Trophoblast cell (in vitro differentiated cells and primary cell): ENCODE results near the gene DGKB.

Source experiments
- DNase-seq, 2 donors: peaks; one replicate each; pipeline ENCODE4 v3.0.0-alpha.2; 2016
- H2AFZ ChIP-seq: 2 replicates; pipeline ENCODE4 v1.6.1; 2013; ENCODE audit warnings: low read length, moderate library complexity, mild to moderate bottlenecking; ENCODE audit not compliant: insufficient read depth, poor library complexity
- H2AK5ac ChIP-seq: 2 replicates; pipeline ENCODE4 v1.6.1; 2013; ENCODE audit warnings: mild to moderate bottlenecking, low read length
- H2BK120ac ChIP-seq: 2 replicates; pipeline ENCODE4 v1.6.1; 2013; ENCODE audit warnings: low read length, mild to moderate bottlenecking, moderate library complexity; ENCODE audit not compliant: insufficient read depth, poor library complexity
- H2BK12ac ChIP-seq: 2 replicates; pipeline ENCODE4 v1.6.1; 2013; ENCODE audit warnings: mild to moderate bottlenecking, low read length, moderate library complexity
- H2BK5ac ChIP-seq: 2 replicates; pipeline ENCODE4 v1.6.1; 2013; ENCODE audit warnings: low read length, low read depth, moderate library complexity, mild to moderate bottlenecking; ENCODE audit not compliant: poor library complexity
- H3K14ac ChIP-seq: 2 replicates; pipeline ENCODE4 v1.6.1; 2013; ENCODE audit warnings: mild to moderate bottlenecking, low read length
- H3K18ac ChIP-seq: 2 replicates; pipeline ENCODE4 v1.6.1; 2013; ENCODE audit warnings: mild to moderate bottlenecking, low read length
- H3K23ac ChIP-seq: 2 replicates; pipeline ENCODE4 v1.6.1; 2013; ENCODE audit warnings: low read length
- H3K27ac ChIP-seq: 2 replicates; pipeline ENCODE4 v1.5.1; 2013; ENCODE audit warnings: low read depth, mild to moderate bottlenecking, inconsistent platforms, low read length, moderate library complexity
- H3K27me3 ChIP-seq: 2 replicates; pipeline ENCODE4 v1.6.1; 2013; ENCODE audit warnings: inconsistent platforms, mild to moderate bottlenecking, low read length, moderate library complexity; ENCODE audit not compliant: insufficient read depth
- H3K36me3 ChIP-seq, 2 experiments: 1 replicate in 1 of 2; 2 replicates in 1 of 2; pipeline ENCODE4 v1.6.1; 2013; ENCODE audit warnings: low read length in 2 of 2, mild to moderate bottlenecking in 2 of 2, moderate library complexity in 1 of 2; ENCODE audit not compliant: insufficient read depth in 2 of 2, control insufficient read depth in 1 of 2
- H3K4ac ChIP-seq: 2 replicates; pipeline ENCODE4 v1.6.1; 2013; ENCODE audit warnings: low read depth, mild to moderate bottlenecking, low read length, moderate library complexity
- H3K4me1 ChIP-seq, 2 experiments: 1 replicate in 1 of 2; 2 replicates in 1 of 2; pipeline ENCODE4 v1.6.1; 2013; ENCODE audit warnings: low read length in 2 of 2, mild to moderate bottlenecking in 2 of 2, moderate library complexity in 1 of 2; ENCODE audit not compliant: insufficient read depth in 2 of 2, control insufficient read depth in 1 of 2
- H3K4me2 ChIP-seq: 2 replicates; pipeline ENCODE4 v1.6.1; 2013; ENCODE audit warnings: inconsistent platforms, mild to moderate bottlenecking, low read length, moderate library complexity
- H3K4me3 ChIP-seq: 2 replicates; pipeline ENCODE4 v1.5.1; 2013; ENCODE audit warnings: mild to moderate bottlenecking, low read depth, low read length, inconsistent platforms
- H3K79me1 ChIP-seq: one replicate; pipeline ENCODE4 v1.6.1; 2013; ENCODE audit warnings: low read length
- H3K79me2 ChIP-seq: 2 replicates; pipeline ENCODE4 v1.6.1; 2013; ENCODE audit warnings: low read length, mild to moderate bottlenecking; ENCODE audit not compliant: control insufficient read depth, insufficient read depth, poor library complexity
- H3K9ac ChIP-seq: 2 replicates; pipeline ENCODE4 v1.6.1; 2013; ENCODE audit warnings: mild to moderate bottlenecking, low read length
- H3K9me3 ChIP-seq: 2 replicates; pipeline ENCODE4 v1.6.1; 2013; ENCODE audit warnings: low read depth, mild to moderate bottlenecking, control low read depth, inconsistent platforms, low read length; ENCODE audit not compliant: insufficient read depth
- H4K12ac ChIP-seq: 2 replicates; pipeline ENCODE4 v1.6.1; 2013; ENCODE audit warnings: low read depth, mild to moderate bottlenecking, low read length, moderate library complexity
- H4K8ac ChIP-seq: 2 replicates; pipeline ENCODE4 v1.6.1; 2013; ENCODE audit warnings: low read depth, mild to moderate bottlenecking, low read length, moderate library complexity
- H4K91ac ChIP-seq: one replicate; pipeline ENCODE4 v1.6.1; 2013; ENCODE audit warnings: low read depth, mild to moderate bottlenecking, low read length, moderate library complexity
- WGBS: extraction: QIAGEN DNeasy Blood & Tissue Kit; methylation state at CpG from one replicate; pipeline ENCODE4 v1.1.7; 2013; ENCODE audit warnings: missing lambda C conversion rate; ENCODE audit not compliant: insufficient read length, insufficient coverage; ENCODE audit errors: extremely low coverage; 5-methylcytosine and 5-hydroxymethylcytosine counted together

The DGKB gene

DNA sequence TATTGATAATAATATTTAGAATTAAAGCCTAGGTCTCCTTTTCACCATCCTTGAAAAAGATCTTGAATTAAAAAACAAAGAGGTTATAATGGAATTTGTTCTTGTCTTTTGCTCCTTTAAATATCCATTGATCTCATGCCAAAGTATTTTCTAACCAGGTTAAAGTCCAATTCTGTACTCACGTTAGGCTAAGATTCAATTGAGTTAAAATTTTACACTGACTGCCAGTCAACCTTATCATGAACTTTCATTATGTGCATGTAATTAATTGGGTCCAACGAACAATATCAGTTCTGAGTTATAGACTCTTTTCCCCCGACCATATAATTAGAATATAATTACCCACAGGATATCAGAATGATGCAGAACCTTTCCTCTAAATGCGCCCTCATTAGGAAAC is 266.6 kb downstream of the DGKB start:
- no peak overlapping the region for H3K9ac ChIP-seq
- H3K23ac ChIP-seq: no peak overlapping the region
- no peak overlapping the region for H3K18ac ChIP-seq
- H4K8ac ChIP-seq: no peak overlapping the region
- no peak for DNase-seq
- H3K4me3 ChIP-seq: no peak overlapping the region
- H3K79me1 ChIP-seq: no peaks in the 10 kb centered on the region
- H3K79me2 ChIP-seq: no peaks in the 10 kb centered on the region
- no peak overlapping the region for H3K4me2 ChIP-seq
- no CpG with 5 or more reads among the region's 4 CpGs for WGBS
- H4K12ac ChIP-seq: no peak overlapping the region
- H3K27me3 ChIP-seq: no peaks in the 10 kb centered on the region
- H2AK5ac ChIP-seq: no peak overlapping the region
- H2AFZ ChIP-seq: no peak overlapping the region
- no peak overlapping the region for H3K14ac ChIP-seq
- H2BK120ac ChIP-seq: no peak overlapping the region
- H3K4ac ChIP-seq: no peak overlapping the region
- no peak overlapping the region for H2BK12ac ChIP-seq
- no peak overlapping the region for H4K91ac ChIP-seq
- no peak overlapping the region for H3K27ac ChIP-seq
- H3K9me3 ChIP-seq: no peaks in the 10 kb centered on the region
- H2BK5ac ChIP-seq: no peak overlapping the region
- no peaks in the 10 kb centered on the region for H3K36me3 ChIP-seq
- H3K4me1 ChIP-seq: no peaks in the 10 kb centered on the region

- Histone ChIP-seq H2BK5ac (no peak overlapping the region), H2AFZ (no peak overlapping the region), H3K4me2 (no peak overlapping the region), H3K18ac (no peak overlapping the region), H3K79me1 (no peaks in the 10 kb centered on the region), H3K9me3 (no peaks in the 10 kb centered on the region), H3K4ac (no peak overlapping the region), H3K23ac (no peak overlapping the region), H3K27ac (no peak overlapping the region), H2AK5ac (no peak overlapping the region), H2BK12ac (no peak overlapping the region), H2BK120ac (no peak overlapping the region), H3K4me1 (no peaks in the 10 kb centered on the region), H4K91ac (no peak overlapping the region), H4K8ac (no peak overlapping the region), H3K36me3 (no peaks in the 10 kb centered on the region), H3K27me3 (no peaks in the 10 kb centered on the region), H3K4me3 (no peak overlapping the region), H4K12ac (no peak overlapping the region), H3K14ac (no peak overlapping the region), H3K9ac (no peak overlapping the region), H3K79me2 (no peaks in the 10 kb centered on the region)
- WGBS: no CpG with 5 or more reads among the region's 2 CpGs
- no peak for DNase-seq
These were observed 272.5 kb downstream of the DGKB start for GRCh38 chr7:14630048-14630447.

- Histone ChIP-seq H3K27ac (no peak overlapping the region), H3K14ac (no peak overlapping the region), H3K79me2 (no peaks in the 10 kb centered on the region), H4K91ac (no peak overlapping the region), H4K12ac (no peak overlapping the region), H3K18ac (no peak overlapping the region), H2BK5ac (no peak overlapping the region), H3K27me3 (no peaks in the 10 kb centered on the region), H2AFZ (no peak overlapping the region), H3K79me1 (no peaks in the 10 kb centered on the region), H3K4me2 (no peak overlapping the region), H3K36me3 (no peaks in the 10 kb centered on the region), H3K23ac (no peak overlapping the region), H3K9me3 (no peaks in the 10 kb centered on the region), H3K4me3 (no peak overlapping the region), H2BK120ac (no peak overlapping the region), H4K8ac (no peak overlapping the region), H2AK5ac (no peak overlapping the region), H3K4me1 (no peaks in the 10 kb centered on the region), H3K4ac (no peak overlapping the region), H2BK12ac (no peak overlapping the region), H3K9ac (no peak overlapping the region)
- no peak for DNase-seq
- no CpG with 5 or more reads among the region's 1 CpG for WGBS
These were observed 274.0 kb downstream of the DGKB start for GRCh38 chr7:14628516-14628915.

DNA sequence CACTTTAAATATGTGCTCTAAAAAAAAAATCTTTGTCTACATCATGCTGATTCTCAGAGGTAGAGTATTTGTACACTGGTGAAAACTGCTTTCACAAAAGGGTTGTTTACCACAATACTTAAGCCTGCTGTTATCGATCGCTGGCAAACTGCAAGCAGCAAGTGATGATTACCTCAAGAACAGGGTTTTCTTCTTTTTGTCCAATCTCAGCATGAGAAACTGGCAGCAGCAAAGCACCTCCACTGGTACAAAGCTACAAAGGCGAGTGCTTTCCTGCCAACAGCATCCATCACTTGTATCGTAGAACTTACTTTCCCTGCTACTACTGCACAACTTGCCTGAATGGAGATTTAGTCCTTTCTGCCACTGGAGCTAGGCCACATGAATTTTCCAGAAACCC is 276.5 kb downstream of the DGKB start:
- no peak overlapping the region for H3K4ac ChIP-seq
- no peak overlapping the region for H3K18ac ChIP-seq
- H4K12ac ChIP-seq: no peak overlapping the region
- H2BK5ac ChIP-seq: no peak overlapping the region
- H2AK5ac ChIP-seq: no peak overlapping the region
- H3K79me2 ChIP-seq: no peaks in the 10 kb centered on the region
- H3K36me3 ChIP-seq: no peaks in the 10 kb centered on the region
- H4K91ac ChIP-seq: no peak overlapping the region
- H3K4me1 ChIP-seq: no peaks in the 10 kb centered on the region
- H3K4me2 ChIP-seq: no peak overlapping the region
- no peaks in the 10 kb centered on the region for H3K27me3 ChIP-seq
- H2AFZ ChIP-seq: no peak overlapping the region
- DNase-seq: no peak
- no peak overlapping the region for H3K14ac ChIP-seq
- no peak overlapping the region for H3K9ac ChIP-seq
- no peak overlapping the region for H2BK12ac ChIP-seq
- no peak overlapping the region for H3K23ac ChIP-seq
- H3K4me3 ChIP-seq: no peak overlapping the region
- H4K8ac ChIP-seq: no peak overlapping the region
- no peaks in the 10 kb centered on the region for H3K9me3 ChIP-seq
- H3K27ac ChIP-seq: no peak overlapping the region
- H2BK120ac ChIP-seq: no peak overlapping the region
- no peaks in the 10 kb centered on the region for H3K79me1 ChIP-seq
- WGBS: no CpG with 5 or more reads among the region's 4 CpGs

DNA sequence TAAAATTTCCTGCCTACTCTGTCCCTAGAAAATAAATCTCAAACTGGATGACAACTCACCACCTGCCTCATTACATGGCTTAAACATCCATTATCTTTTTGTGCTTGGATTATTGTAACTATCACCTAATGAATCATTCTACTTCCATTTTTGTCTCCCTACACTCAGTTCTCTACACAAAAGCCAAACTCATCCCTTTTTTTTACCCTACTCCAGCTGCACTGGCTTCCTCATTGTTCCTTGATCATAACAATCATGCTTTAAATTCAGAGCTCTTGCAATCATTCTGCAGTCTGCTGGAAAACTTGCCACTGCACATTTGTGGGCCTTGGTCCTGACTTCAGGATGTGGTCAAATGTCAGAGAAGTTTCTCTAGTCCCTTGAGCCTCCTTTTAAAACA is 280.0 kb downstream of the DGKB start:
- H3K18ac ChIP-seq: no peak overlapping the region
- H3K4me1 ChIP-seq: no peaks in the 10 kb centered on the region
- no peaks in the 10 kb centered on the region for H3K79me1 ChIP-seq
- no peak overlapping the region for H3K4ac ChIP-seq
- no peak overlapping the region for H4K91ac ChIP-seq
- no peak overlapping the region for H3K4me2 ChIP-seq
- H3K9ac ChIP-seq: no peak overlapping the region
- H3K9me3 ChIP-seq: no peaks in the 10 kb centered on the region
- no peak overlapping the region for H2BK12ac ChIP-seq
- no peak overlapping the region for H3K4me3 ChIP-seq
- no peak overlapping the region for H3K14ac ChIP-seq
- no peak overlapping the region for H4K12ac ChIP-seq
- H2AK5ac ChIP-seq: no peak overlapping the region
- H3K23ac ChIP-seq: no peak overlapping the region
- H3K27ac ChIP-seq: no peak overlapping the region
- no peak overlapping the region for H2AFZ ChIP-seq
- no peaks in the 10 kb centered on the region for H3K36me3 ChIP-seq
- no peaks in the 10 kb centered on the region for H3K79me2 ChIP-seq
- H2BK5ac ChIP-seq: no peak overlapping the region
- no peaks in the 10 kb centered on the region for H3K27me3 ChIP-seq
- H2BK120ac ChIP-seq: no peak overlapping the region
- no peak for DNase-seq
- H4K8ac ChIP-seq: no peak overlapping the region
